Activated naive CD8-positive, alpha-beta T cell treated with anti-CD3 and anti-CD28 coated beads, Interleukin-2, amount 50 U/mL, for 24 hours (primary cell): ENCODE measurements around the gene TMEM255A.

Source experiments
- ATAC-seq: fragments of 150-1000 bp; cut with Tn5 transposase; one replicate; pipeline ENCODE4 v1.10.0; 2021
- DNase-seq: peaks from one replicate; pipeline ENCODE4 v3.0.0; 2021
- H3K27ac Mint-ChIP-seq: one replicate; pipeline ENCODE4 v1.8.0; 2021; ENCODE audit warnings: mild to moderate bottlenecking, mixed read lengths
- H3K27me3 Mint-ChIP-seq: one replicate; pipeline ENCODE4 v1.8.0; 2021; ENCODE audit warnings: mixed read lengths
- H3K36me3 Mint-ChIP-seq: one replicate; pipeline ENCODE4 v1.8.0; 2021; ENCODE audit warnings: low read depth, mixed read lengths
- H3K4me1 Mint-ChIP-seq: one replicate; pipeline ENCODE4 v1.8.0; 2021; ENCODE audit warnings: mixed read lengths
- H3K4me3 Mint-ChIP-seq: one replicate; pipeline ENCODE4 v1.8.0; 2021; ENCODE audit warnings: mild to moderate bottlenecking, moderate library complexity, mixed read lengths
- H3K9me3 Mint-ChIP-seq: one replicate; pipeline ENCODE4 v1.8.0; 2021; ENCODE audit warnings: mixed read lengths

TMEM255A gene

GRCh38 chrX:120294651-120295050 is 16.6 kb downstream of the TMEM255A start:
- Mint-ChIP-seq H3K4me3 (no peak overlapping the region), H3K27me3 (no peaks in the 10 kb centered on the region), H3K36me3 (no peaks in the 10 kb centered on the region), H3K27ac (no peak overlapping the region), H3K9me3 (no peaks in the 10 kb centered on the region), H3K4me1 (peaks cover 7% of the 10 kb centered on the region)
- ATAC-seq (no peak), DNase-seq (no peak)

- no peak overlapping the region for H3K4me3 Mint-ChIP-seq
- H3K27ac Mint-ChIP-seq, result no peak overlapping the region
- H3K9me3 Mint-ChIP-seq, result no peaks in the 10 kb centered on the region
- no peaks in the 10 kb centered on the region for H3K36me3 Mint-ChIP-seq
- peaks cover 7% of the 10 kb centered on the region for H3K4me1 Mint-ChIP-seq
- ATAC-seq (no peak), DNase-seq (no peak)
- H3K27me3 Mint-ChIP-seq, result no peaks in the 10 kb centered on the region
Measured at GRCh38 chrX:120293015-120293414, 18.2 kb downstream of the TMEM255A start.

GRCh38 chrX:120291211-120291610 is 20.1 kb downstream of the TMEM255A start:
- peaks cover 10% of the 10 kb centered on the region for H3K4me1 Mint-ChIP-seq
- H3K27me3 Mint-ChIP-seq, result no peaks in the 10 kb centered on the region
- DNase-seq (no peak), ATAC-seq (no peak)
- no peak overlapping the region for H3K27ac Mint-ChIP-seq
- no peak overlapping the region for H3K4me3 Mint-ChIP-seq
- no peaks in the 10 kb centered on the region for H3K36me3 Mint-ChIP-seq
- H3K9me3 Mint-ChIP-seq, result no peaks in the 10 kb centered on the region

DNA sequence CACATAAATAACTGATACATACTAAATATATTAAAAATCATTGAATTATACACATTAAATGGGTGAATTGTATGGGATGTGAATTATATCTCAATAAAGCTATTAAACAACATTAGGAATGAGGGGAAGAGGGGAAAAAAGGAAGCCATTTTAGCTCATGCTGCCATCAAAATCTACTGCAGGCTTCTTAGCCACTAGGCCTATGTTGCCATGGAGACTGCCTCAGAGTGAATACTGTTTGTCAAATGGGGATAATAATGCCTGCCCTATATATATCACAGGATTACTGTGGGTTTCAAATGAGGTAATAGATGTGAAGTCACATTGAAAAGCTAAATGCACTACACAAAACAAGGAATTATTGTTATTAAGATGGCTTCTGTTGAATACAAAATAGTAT is 21.2 kb downstream of the TMEM255A start:
- Mint-ChIP-seq H3K27ac (no peak overlapping the region), H3K9me3 (no peaks in the 10 kb centered on the region), H3K4me3 (no peak overlapping the region), H3K4me1 (peaks cover 7% of the 10 kb centered on the region), H3K27me3 (no peaks in the 10 kb centered on the region), H3K36me3 (no peaks in the 10 kb centered on the region)
- ATAC-seq, result no peak
- no peak for DNase-seq

- no peak for DNase-seq
- Mint-ChIP-seq H3K27me3 (no peaks in the 10 kb centered on the region), H3K4me1 (peaks cover 2% of the 10 kb centered on the region), H3K4me3 (no peak overlapping the region), H3K27ac (no peak overlapping the region), H3K9me3 (no peaks in the 10 kb centered on the region), H3K36me3 (no peaks in the 10 kb centered on the region)
- no peak for ATAC-seq
Measured at GRCh38 chrX:120287513-120288112, 23.6 kb downstream of the TMEM255A start.

DNA sequence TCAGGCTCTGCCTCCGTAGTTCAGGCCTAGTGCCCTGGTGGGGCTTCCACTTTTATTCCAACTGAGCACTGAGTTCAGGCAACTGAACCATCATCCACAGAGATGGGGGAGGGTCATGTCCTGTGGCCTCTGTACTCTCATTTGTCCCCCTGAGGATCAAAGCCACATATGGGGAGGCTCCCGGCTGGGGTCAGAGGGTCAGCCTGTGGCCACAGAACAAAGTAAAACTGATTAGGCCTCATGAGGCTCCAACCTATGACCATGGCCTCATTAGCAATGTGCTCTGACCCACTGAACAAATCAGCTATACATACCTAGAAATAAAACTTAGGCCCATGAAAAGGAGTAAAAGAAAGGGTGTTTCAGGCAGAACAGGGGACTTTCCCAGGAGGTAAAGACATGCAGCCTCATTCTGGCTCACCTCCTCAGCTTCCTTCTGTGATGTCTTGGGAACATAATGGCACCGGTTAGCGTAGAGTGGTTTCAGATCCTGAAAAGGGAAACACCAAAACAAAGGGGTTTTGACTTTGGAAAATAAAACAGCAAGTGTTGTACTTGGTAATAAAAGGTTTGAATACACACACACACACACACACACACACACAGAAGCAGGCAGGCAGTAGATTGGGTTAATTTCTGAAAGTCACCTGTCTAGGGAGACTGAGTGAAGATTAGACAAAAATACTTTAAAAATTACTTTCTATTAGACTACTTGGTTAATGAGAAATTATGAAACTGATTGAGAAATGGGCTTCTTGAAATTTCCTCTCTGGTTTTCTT is 24.3 kb downstream of the TMEM255A start:
- no peak for ATAC-seq
- Mint-ChIP-seq H3K9me3 (no peaks in the 10 kb centered on the region), H3K36me3 (no peaks in the 10 kb centered on the region), H3K4me1 (peaks cover 2% of the 10 kb centered on the region), H3K4me3 (no peak overlapping the region), H3K27ac (no peak overlapping the region), H3K27me3 (no peaks in the 10 kb centered on the region)
- no peak for DNase-seq

DNA sequence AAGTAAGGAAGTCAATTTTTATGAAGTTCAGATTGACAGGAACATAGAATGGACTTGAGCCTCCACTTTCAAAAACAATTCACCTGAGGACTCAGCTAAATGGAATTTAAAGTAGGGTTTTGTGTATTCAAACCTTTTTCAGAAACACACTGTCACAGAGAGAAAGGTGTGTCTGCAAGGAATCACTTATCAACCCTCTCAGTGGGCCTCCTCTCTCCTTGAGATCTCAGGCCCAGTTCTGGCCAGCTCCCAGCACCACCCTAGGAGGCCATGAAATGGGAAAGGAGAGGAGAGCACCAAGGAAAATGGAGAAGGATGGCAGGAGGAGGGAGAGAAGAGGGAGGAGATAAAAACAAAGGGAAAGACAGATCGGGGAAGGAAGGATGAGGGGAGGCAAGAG is 28.6 kb downstream of the TMEM255A start:
- no peaks in the 10 kb centered on the region for H3K36me3 Mint-ChIP-seq
- DNase-seq (no peak), ATAC-seq (no peak)
- H3K27me3 Mint-ChIP-seq, result no peaks in the 10 kb centered on the region
- no peak overlapping the region for H3K4me3 Mint-ChIP-seq
- no peaks in the 10 kb centered on the region for H3K9me3 Mint-ChIP-seq
- H3K27ac Mint-ChIP-seq, result no peak overlapping the region
- peaks cover 2% of the 10 kb centered on the region for H3K4me1 Mint-ChIP-seq

DNA sequence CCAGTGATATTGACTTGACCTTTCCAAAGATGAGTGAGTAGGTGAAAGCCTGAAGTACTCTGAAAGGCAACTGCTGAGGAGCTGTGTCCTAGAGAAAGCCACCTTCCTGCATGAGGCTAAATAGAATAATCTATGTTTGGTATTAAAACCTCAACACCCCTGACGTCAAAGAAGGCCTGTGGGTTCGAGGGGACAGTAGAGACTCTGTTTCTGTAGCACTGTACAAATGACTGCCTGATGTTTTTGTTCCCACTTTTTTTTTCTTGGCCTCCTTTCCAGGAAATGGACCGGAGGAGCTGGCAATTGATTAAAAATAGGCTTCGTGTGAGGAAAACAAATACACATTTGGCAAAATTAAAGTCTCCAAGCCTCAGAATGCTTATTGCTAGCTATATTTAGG is 29.5 kb downstream of the TMEM255A start:
- H3K27me3 Mint-ChIP-seq, result no peaks in the 10 kb centered on the region
- ATAC-seq, result no peak
- H3K4me1 Mint-ChIP-seq, result no peaks in the 10 kb centered on the region
- DNase-seq, result no peak
- no peak overlapping the region for H3K27ac Mint-ChIP-seq
- no peaks in the 10 kb centered on the region for H3K36me3 Mint-ChIP-seq
- no peaks in the 10 kb centered on the region for H3K9me3 Mint-ChIP-seq
- no peak overlapping the region for H3K4me3 Mint-ChIP-seq

GRCh38 chrX:120281021-120281624 is 30.1 kb downstream of the TMEM255A start:
- Mint-ChIP-seq H3K27ac (no peak overlapping the region), H3K4me3 (no peak overlapping the region), H3K4me1 (no peaks in the 10 kb centered on the region), H3K36me3 (no peaks in the 10 kb centered on the region), H3K9me3 (no peaks in the 10 kb centered on the region), H3K27me3 (no peaks in the 10 kb centered on the region)
- DNase-seq (no peak), ATAC-seq (no peak)

GRCh38 chrX:120274958-120275357 is 36.3 kb downstream of the TMEM255A start:
- DNase-seq, result no peak
- ATAC-seq, result no peak
- Mint-ChIP-seq H3K27me3 (no peaks in the 10 kb centered on the region), H3K9me3 (no peaks in the 10 kb centered on the region), H3K36me3 (no peaks in the 10 kb centered on the region), H3K4me1 (no peaks in the 10 kb centered on the region), H3K4me3 (no peak overlapping the region), H3K27ac (no peak overlapping the region)

DNA sequence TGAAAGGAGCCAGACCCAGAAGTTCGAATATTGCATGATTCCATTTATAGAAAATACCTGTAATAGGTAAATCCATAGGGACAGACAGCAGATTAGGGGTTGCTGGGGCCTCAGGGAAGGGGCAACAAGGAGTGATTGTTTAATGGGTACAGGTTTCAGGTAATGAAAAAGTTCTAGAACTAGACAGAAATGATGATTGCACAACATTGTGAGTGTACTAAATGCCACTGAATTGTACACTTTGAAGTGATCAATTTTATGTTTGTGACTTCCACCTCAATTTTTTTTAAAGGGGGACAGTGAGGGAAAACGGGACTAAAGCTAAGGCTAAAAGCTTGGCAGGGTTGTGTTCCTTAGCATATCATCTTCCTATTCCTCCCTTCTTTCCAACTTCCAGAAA is 37.1 kb downstream of the TMEM255A start:
- H3K4me1 Mint-ChIP-seq, result peaks cover 7% of the 10 kb centered on the region
- no peaks in the 10 kb centered on the region for H3K36me3 Mint-ChIP-seq
- H3K27ac Mint-ChIP-seq, result no peak overlapping the region
- H3K4me3 Mint-ChIP-seq, result no peak overlapping the region
- ATAC-seq, result no peak
- no peaks in the 10 kb centered on the region for H3K27me3 Mint-ChIP-seq
- no peak for DNase-seq
- no peaks in the 10 kb centered on the region for H3K9me3 Mint-ChIP-seq

DNA sequence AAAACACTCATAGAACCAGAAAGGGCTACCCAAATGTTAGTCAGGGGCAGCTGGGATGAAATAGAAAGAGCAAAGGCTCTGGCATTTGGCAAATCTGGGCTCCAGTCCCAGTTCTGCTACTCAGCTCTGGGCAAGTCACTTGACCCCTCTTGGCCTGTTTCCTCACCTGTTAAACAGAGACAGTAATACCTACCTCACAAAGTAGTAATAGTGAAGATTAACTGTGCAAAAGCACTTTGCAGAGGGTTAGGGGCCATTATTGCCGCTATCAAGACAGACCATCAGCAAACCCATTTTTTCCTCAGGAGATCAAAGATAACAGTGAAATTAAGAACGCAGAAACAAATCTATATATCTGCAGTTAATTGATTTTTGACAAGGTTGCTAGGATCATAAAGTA is 40.0 kb downstream of the TMEM255A start:
- ATAC-seq, result no peak
- no peak overlapping the region for H3K27ac Mint-ChIP-seq

GRCh38 chrX:120270567-120270966 is 40.7 kb downstream of the TMEM255A start:
- no peak for ATAC-seq

More for the DNA sequence above, 40.0 kb downstream of the TMEM255A start:
- H3K27me3 Mint-ChIP-seq, result no peaks in the 10 kb centered on the region
- H3K4me1 Mint-ChIP-seq, result peaks cover 7% of the 10 kb centered on the region
- no peak for DNase-seq
- no peaks in the 10 kb centered on the region for H3K36me3 Mint-ChIP-seq
- no peaks in the 10 kb centered on the region for H3K9me3 Mint-ChIP-seq
- H3K4me3 Mint-ChIP-seq, result no peak overlapping the region

GRCh38 chrX:120269373-120270035 is 41.8 kb downstream of the TMEM255A start:
- no peaks in the 10 kb centered on the region for H3K27me3 Mint-ChIP-seq

More at GRCh38 chrX:120270567-120270966, 40.7 kb downstream of the TMEM255A start:
- no peaks in the 10 kb centered on the region for H3K27me3 Mint-ChIP-seq
- H3K36me3 Mint-ChIP-seq, result no peaks in the 10 kb centered on the region
- peaks cover 7% of the 10 kb centered on the region for H3K4me1 Mint-ChIP-seq
- H3K9me3 Mint-ChIP-seq, result no peaks in the 10 kb centered on the region
- H3K27ac Mint-ChIP-seq, result no peak overlapping the region
- no peak for DNase-seq
- H3K4me3 Mint-ChIP-seq, result no peak overlapping the region

DNA sequence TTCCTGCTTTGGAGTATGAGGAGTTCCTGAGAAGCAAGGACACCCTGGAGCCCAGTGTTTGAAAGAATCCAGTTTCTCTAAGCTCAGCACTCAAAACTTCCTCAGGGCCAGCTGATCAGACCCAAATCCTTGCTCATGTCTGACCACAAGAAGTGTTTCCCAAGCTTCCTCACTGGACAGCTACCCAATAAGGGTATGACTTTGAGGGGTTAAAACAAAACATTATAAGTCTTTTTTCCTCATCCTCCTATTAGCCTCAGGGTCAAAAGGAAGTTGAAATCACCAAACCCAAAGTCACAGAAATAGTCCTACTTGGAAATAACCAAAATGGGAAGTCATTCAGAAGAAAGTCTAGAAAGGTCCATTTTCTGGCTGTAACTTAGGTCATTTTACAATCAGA is 46.9 kb downstream of the TMEM255A start:
- H3K36me3 Mint-ChIP-seq, result no peaks in the 10 kb centered on the region
- ATAC-seq, result no peak
- no peak overlapping the region for H3K27ac Mint-ChIP-seq
- no peaks in the 10 kb centered on the region for H3K27me3 Mint-ChIP-seq
- H3K9me3 Mint-ChIP-seq, result no peaks in the 10 kb centered on the region
- H3K4me1 Mint-ChIP-seq, result peaks cover 2% of the 10 kb centered on the region
- no peak overlapping the region for H3K4me3 Mint-ChIP-seq
- DNase-seq, result no peak

More at GRCh38 chrX:120269373-120270035, 41.8 kb downstream of the TMEM255A start:
- no peaks in the 10 kb centered on the region for H3K9me3 Mint-ChIP-seq
- no peak overlapping the region for H3K4me3 Mint-ChIP-seq
- H3K27ac Mint-ChIP-seq, result peak overlapping the region; percentile 56
- H3K4me1 Mint-ChIP-seq, result peaks cover 7% of the 10 kb centered on the region
- ATAC-seq, result peak; percentile 40
- no peaks in the 10 kb centered on the region for H3K36me3 Mint-ChIP-seq
- DNase-seq, result no peak
